HepG2 (cell line): ENCODE measurements around the gene PSKH1. TPM values are rescaled to one million over a fixed set of nuclear protein-coding genes. Genes with fewer than 3 reads are reported as not detected.

ENCODE experiments used
- ATF7-NPFF ChIP-seq: sonication (generic); formaldehyde crosslinking; IDR thresholded peaks from 2 replicates; pipeline ENCODE4 v1.8.1; 2023; ENCODE audit warnings: mild to moderate bottlenecking, low read depth, missing genetic modification reagents, moderate library complexity
- CHD2 ChIP-seq: IDR thresholded peaks from 2 replicates; pipeline ENCODE4 v1.6.1; 2011; ENCODE audit warnings: low read depth, low read length, improper control_type of control experiment
- DMAP1 ChIP-seq: IDR thresholded peaks from 2 replicates; pipeline ENCODE4 v1.6.1; 2016
- DPF2 ChIP-seq: sonication (generic); formaldehyde crosslinking; IDR thresholded peaks from 2 replicates; pipeline ENCODE4 v1.4.0; 2020; ENCODE audit warnings: mild to moderate bottlenecking, low read depth, missing genetic modification reagents, borderline replicate concordance
- GATAD2A ChIP-seq: IDR thresholded peaks from 2 replicates; pipeline ENCODE4 v1.6.1; 2016
- HNF4G ChIP-seq, 2 experiments: sonication (generic) in 1 of 2; formaldehyde crosslinking in 1 of 2; IDR thresholded peaks; 2 replicates each; pipeline versions ENCODE4 v1.4.0 to v1.6.1; 2011 to 2020; ENCODE audit warnings: borderline replicate concordance in 2 of 2, low read depth in 2 of 2, mild to moderate bottlenecking in 2 of 2, low read length in 1 of 2, missing genetic modification reagents in 1 of 2, moderate library complexity in 1 of 2
- KLF12 ChIP-seq: sonication (generic); formaldehyde crosslinking; IDR thresholded peaks from 2 replicates; pipeline ENCODE4 v1.4.0; 2020; ENCODE audit warnings: missing genetic modification reagents, borderline replicate concordance
- RXRB ChIP-seq: IDR thresholded peaks from 2 replicates; pipeline ENCODE4 v1.6.1; 2016; ENCODE audit warnings: borderline replicate concordance, missing genetic modification reagents, missing compliant biosample characterization
- SALL2 ChIP-seq: sonication (generic); formaldehyde crosslinking; IDR thresholded peaks from 2 replicates; pipeline ENCODE4 v1.8.1; 2023; ENCODE audit warnings: mild to moderate bottlenecking, missing genetic modification reagents, inconsistent platforms
- SOX5 ChIP-seq: IDR thresholded peaks from 2 replicates; pipeline ENCODE4 v1.6.1; 2016; ENCODE audit warnings: borderline replicate concordance
- SP4 ChIP-seq: sonication (generic); formaldehyde crosslinking; IDR thresholded peaks from 2 replicates; pipeline ENCODE4 v1.8.1; 2023; ENCODE audit warnings: mild to moderate bottlenecking, missing genetic modification reagents
- SUZ12 ChIP-seq: fragments of 150-350 bp; IDR thresholded peaks from 2 replicates; pipeline ENCODE4 v1.6.1; 2014; ENCODE audit warnings: low read depth, low read length
- TEAD3 ChIP-seq: optimal IDR thresholded peaks from 2 replicates; pipeline ENCODE3; 2016; ENCODE audit warnings: borderline replicate concordance
- TFDP2 ChIP-seq: sonication (generic); formaldehyde crosslinking; IDR thresholded peaks from 2 replicates; pipeline ENCODE4 v1.4.0; 2020; ENCODE audit warnings: missing genetic modification reagents
- TGIF2 ChIP-seq: IDR thresholded peaks from 2 replicates; pipeline ENCODE4 v1.6.1; 2016; ENCODE audit warnings: control low read depth, missing compliant biosample characterization
- TIGD3 ChIP-seq: sonication (generic); formaldehyde crosslinking; IDR thresholded peaks from 2 replicates; pipeline ENCODE4 v1.5.1; 2020; ENCODE audit warnings: mild to moderate bottlenecking, missing genetic modification reagents, borderline replicate concordance
- TMF1 ChIP-seq: sonication (generic); formaldehyde crosslinking; IDR thresholded peaks from 2 replicates; pipeline ENCODE4 v1.8.1; 2022; ENCODE audit warnings: low read depth, missing genetic modification reagents
- ZBTB20 ChIP-seq: sonication (generic); formaldehyde crosslinking; IDR thresholded peaks from 2 replicates; pipeline ENCODE4 v1.8.1; 2023; ENCODE audit warnings: missing genetic modification reagents, low read depth, mild to moderate bottlenecking, borderline replicate concordance
- ZEB1 ChIP-seq: IDR thresholded peaks from 2 replicates; pipeline ENCODE4 v1.6.1; 2012; ENCODE audit warnings: mild to moderate bottlenecking, low read depth, inconsistent platforms; ENCODE audit not compliant: insufficient replicate concordance
- ZKSCAN5 ChIP-seq: sonication (generic); formaldehyde crosslinking; IDR thresholded peaks from 2 replicates; pipeline ENCODE4 v1.5.1; 2020; ENCODE audit warnings: mild to moderate bottlenecking, missing genetic modification reagents
- ZMAT3 ChIP-seq: sonication (generic); formaldehyde crosslinking; conservative IDR thresholded peaks from 2 replicates; pipeline ENCODE4 v1.7.0; 2021; ENCODE audit warnings: missing genetic modification reagents
- ZNF10 ChIP-seq: sonication (generic); formaldehyde crosslinking; IDR thresholded peaks from 2 replicates; pipeline ENCODE4 v1.4.0; 2020; ENCODE audit warnings: mild to moderate bottlenecking, low read depth, missing genetic modification reagents, borderline replicate concordance
- ZNF253 ChIP-seq: sonication (generic); formaldehyde crosslinking; IDR thresholded peaks from 2 replicates; pipeline ENCODE4 v1.8.0; 2022; ENCODE audit warnings: mild to moderate bottlenecking, missing genetic modification reagents, borderline replicate concordance
- ZNF484 ChIP-seq: sonication (generic); formaldehyde crosslinking; IDR thresholded peaks from 2 replicates; pipeline ENCODE4 v1.5.1; 2020; ENCODE audit warnings: mild to moderate bottlenecking, low read depth, missing genetic modification reagents, borderline replicate concordance
- ZNF567 ChIP-seq: sonication (generic); formaldehyde crosslinking; IDR thresholded peaks from 2 replicates; pipeline ENCODE4 v1.8.1; 2023; ENCODE audit warnings: mild to moderate bottlenecking, missing genetic modification reagents, borderline replicate concordance
- ZNF589 ChIP-seq: sonication (generic); formaldehyde crosslinking; conservative IDR thresholded peaks from 2 replicates; pipeline ENCODE4 v1.8.0; 2022; ENCODE audit warnings: mild to moderate bottlenecking, moderate library complexity, missing genetic modification reagents
- ZNF598 ChIP-seq: sonication (generic); formaldehyde crosslinking; IDR thresholded peaks from 2 replicates; pipeline ENCODE4 v1.5.1; 2020; ENCODE audit warnings: mild to moderate bottlenecking, missing genetic modification reagents, borderline replicate concordance
- ZNF629 ChIP-seq: sonication (generic); formaldehyde crosslinking; conservative IDR thresholded peaks from 2 replicates; pipeline ENCODE4 v1.5.0; 2020; ENCODE audit warnings: missing genetic modification reagents
- ZNF766 ChIP-seq: sonication (generic); formaldehyde crosslinking; IDR thresholded peaks from 2 replicates; pipeline ENCODE4 v1.5.0; 2020; ENCODE audit warnings: missing genetic modification reagents, borderline replicate concordance
- polyA plus RNA-seq, 8 experiments: library from polyadenylated mRNA; depleted of rRNA in 3 of 8; stranded (reverse) in 7 of 8; unstranded in 1 of 8; fragments of >200 nt; fragmentation: Illumina TruSeq in 4 of 8; extraction: Trizol in 4 of 8; gene quantifications; 2 replicates each; pipeline versions ENCODE4 v1.2.1 to v1.2.3, GENCODE V29; 2011 to 2016; ENCODE audit warnings: low read depth in 4 of 8, missing spikeins in 1 of 8, mixed read lengths in 1 of 8; ENCODE audit not compliant: insufficient read depth in 1 of 8
- total RNA-seq, 5 experiments: library from RNA; depleted of rRNA; stranded (reverse); fragments of >200 nt; fragmentation: Illumina TruSeq; extraction: Trizol; gene quantifications; 2 replicates each; pipeline ENCODE4 v1.2.3, GENCODE V29; 2016; ENCODE audit warnings: low read depth in 1 of 5

Gene PSKH1
- total and polyA plus RNA-seq, 2 of the 13 experiments (the other 11 are each of a cell fraction or from before 2014, with no cell fraction given), result 8.4 to 19.1 TPM

- TF ChIP-seq TFDP2 (CRISPR knock-in tag) (peak; percentile 76), SALL2 (peak; percentile 82), ZNF484 (CRISPR knock-in tag) (0 out of 2 replicates have a peak, but pooled peaks have one; percentile 56), GATAD2A (CRISPR knock-in tag) (peak; percentile 28), TMF1 (peak; percentile 94), SOX5 (CRISPR knock-in tag) (peak; percentile 56; the same call in 1 of the 2 replicates), TGIF2 (CRISPR knock-in tag) (peak; percentile 84), SUZ12 (no peak), ZNF567 (CRISPR knock-in tag) (0 out of 2 replicates have a peak, but pooled peaks have one; percentile 53), DMAP1 (CRISPR knock-in tag) (peak; percentile 71; the same call in 1 of the 2 replicates), ZBTB20 (CRISPR knock-in tag) (peak; percentile 73; the same call in 1 of the 2 replicates), ZKSCAN5 (CRISPR knock-in tag) (0 out of 2 replicates have a peak, but pooled peaks have one; percentile 17), ZNF253 (peak; percentile 13; the same call in 1 of the 2 replicates), ZNF598 (CRISPR knock-in tag) (peak; percentile 97; the same call in 1 of the 2 replicates), TEAD3 (peak; percentile 14), DPF2 (CRISPR knock-in tag) (peak; percentile 67; the same call in 1 of the 2 replicates), HNF4G (IDR thresholded peaks at IDR 0.05; ENCODE audit: borderline replicate concordance, low read depth, low read length) (no peak), HNF4G (CRISPR knock-in tag; IDR thresholded peaks at IDR 0.05; ENCODE audit: borderline replicate concordance, low read depth) (0 out of 2 replicates have a peak, but pooled peaks have one; percentile 15), ZEB1 (no peak), RXRB (CRISPR knock-in tag) (peak; percentile 65), ZMAT3 (no peak), ZNF10 (CRISPR knock-in tag) (peak; percentile 78; the same call in 1 of the 2 replicates), TIGD3 (peak; percentile 57; the same call in 1 of the 2 replicates), ZNF589 (CRISPR knock-in tag) (peak; percentile 79; the same call in 1 of the 2 replicates), ZNF629 (0 out of 2 replicates have a peak, but pooled peaks have one; percentile 29), ATF7-NPFF (CRISPR knock-in tag) (peak; percentile 83), CHD2 (no peak), ZNF766 (CRISPR knock-in tag) (peak; percentile 81; the same call in 1 of the 2 replicates), KLF12 (CRISPR knock-in tag) (peak; percentile 63), SP4 (CRISPR knock-in tag) (peak; percentile 87; the same call in 1 of the 2 replicates)
These were observed 42.5 kb downstream of the PSKH1 start (continued) for GRCh38 chr16:67935402-67936123.
